Measurements from ENCODE around the gene CSK. TPM values are rescaled to one million over a fixed set of nuclear protein-coding genes. Genes with fewer than 3 reads are reported as not detected.

Gene CSK
- total RNA-seq, 2 donors from 2014 or later, result 64.3 to 126 TPM

- H3K9ac ChIP-seq (ENCODE audit: low read depth in 2 of 2, low read length in 2 of 2), result no peak overlapping the region
- H3K27me3 ChIP-seq, result no peaks in the 10 kb centered on the region
- H3K4me1 ChIP-seq, result peaks cover 23% of the 10 kb centered on the region
- intact Hi-C loops (cut with DNase I), result no loop called here
- no peaks in the 10 kb centered on the region for H3K9me3 ChIP-seq
- no peak for TF ChIP-seq CTCF (IDR thresholded peaks at IDR 0.05)
- no peak overlapping the region for H3K27ac ChIP-seq
- no peak for DNase-seq
- no peaks in the 10 kb centered on the region for H3K36me3 ChIP-seq
- H3K4me3 ChIP-seq, result no peak overlapping the region
These were observed 13.1 kb downstream of the CSK start for GRCh38 chr15:74794970-74795349.

DNA sequence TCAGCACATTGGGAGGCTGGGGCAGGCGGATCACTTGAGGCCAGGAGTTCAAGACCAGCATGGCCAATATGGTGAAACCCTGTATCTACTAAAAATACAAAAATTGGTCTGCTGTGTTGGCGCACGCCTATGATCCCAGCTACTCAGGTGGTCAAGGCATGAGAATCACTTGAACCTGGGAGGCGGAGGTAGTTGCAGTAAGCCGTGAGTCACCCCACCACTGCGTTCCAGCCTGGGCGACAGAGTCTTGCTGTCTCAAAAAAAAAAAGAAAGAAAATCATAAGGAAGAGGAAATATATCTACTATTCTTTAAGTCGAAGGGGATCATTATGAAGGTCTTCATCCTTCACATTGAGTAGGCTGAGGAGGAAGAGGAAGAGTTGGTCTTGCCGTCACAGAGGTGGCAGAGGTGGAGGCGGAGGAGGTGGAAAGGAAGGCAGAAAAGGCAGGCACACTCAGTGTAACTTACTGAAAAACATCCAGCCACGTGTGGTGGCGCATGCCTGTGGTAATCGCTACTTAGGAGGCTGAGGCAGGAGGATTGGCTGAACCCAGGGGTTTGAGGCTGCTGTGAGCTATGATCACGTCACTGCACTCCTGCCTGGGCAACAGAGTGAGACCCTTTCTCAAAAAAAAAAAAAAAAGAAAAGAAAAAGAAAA is 14.2 kb downstream of the CSK start:
- intact Hi-C loops (cut with DNase I), result no loop called here
- H3K36me3 ChIP-seq, result peaks cover 5% of the 10 kb centered on the region
- no peaks in the 10 kb centered on the region for H3K9me3 ChIP-seq
- peaks cover 14% of the 10 kb centered on the region for H3K4me1 ChIP-seq
- H3K27ac ChIP-seq, result no peak overlapping the region
- no peaks in the 10 kb centered on the region for H3K27me3 ChIP-seq
- no peak for DNase-seq
- no peak for TF ChIP-seq CTCF (IDR thresholded peaks at IDR 0.05)
- H3K4me3 ChIP-seq, result no peak overlapping the region
- no peak overlapping the region for H3K9ac ChIP-seq (ENCODE audit: low read depth in 2 of 2, low read length in 2 of 2)

GRCh38 chr15:74798388-74799254 is 16.7 kb downstream of the CSK start:
- TF ChIP-seq CTCF (IDR thresholded peaks at IDR 0.05), result no peak
- Histone ChIP-seq H3K4me3 (no peak overlapping the region), H3K9me3 (no peaks in the 10 kb centered on the region), H3K9ac (ENCODE audit: low read depth in 2 of 2, low read length in 2 of 2) (peak overlapping the region in 1 of 2 donors; percentile 43), H3K27ac (no peak overlapping the region), H3K36me3 (peaks cover 23% of the 10 kb centered on the region), H3K4me1 (peaks cover 5% of the 10 kb centered on the region), H3K27me3 (no peaks in the 10 kb centered on the region)
- DNase-seq, result peak; percentile 44
- intact Hi-C loops (cut with DNase I), result no loop called here

- intact Hi-C loops (cut with DNase I), result no loop called here
- Histone ChIP-seq H3K27ac (peak overlapping the region; percentile 56), H3K4me3 (no peak overlapping the region), H3K36me3 (peaks cover 25% of the 10 kb centered on the region), H3K27me3 (no peaks in the 10 kb centered on the region), H3K9ac (ENCODE audit: low read depth in 2 of 2, low read length in 2 of 2) (peak overlapping the region in 1 of 2 donors; percentile 43), H3K4me1 (peaks cover 5% of the 10 kb centered on the region), H3K9me3 (no peaks in the 10 kb centered on the region)
- peak; percentile 28 for DNase-seq
- no peak for TF ChIP-seq CTCF (IDR thresholded peaks at IDR 0.05)
These were observed 17.5 kb downstream of the CSK start for GRCh38 chr15:74799255-74799855.

GRCh38 chr15:74799856-74800558 is 18.1 kb downstream of the CSK start:
- intact Hi-C loops (cut with DNase I), result loop anchor here (1.0 kb wide), 1 partner anchor 29 kb away; no protein-coding TSS in a partner anchor

More at GRCh38 chr15:74799856-74800558, 18.1 kb downstream of the CSK start:
- Histone ChIP-seq H3K27ac (peak overlapping the region; percentile 56), H3K4me3 (no peak overlapping the region), H3K36me3 (peaks cover 25% of the 10 kb centered on the region), H3K27me3 (no peaks in the 10 kb centered on the region), H3K4me1 (peaks cover 5% of the 10 kb centered on the region), H3K9ac (ENCODE audit: low read depth in 2 of 2, low read length in 2 of 2) (peak overlapping the region; percentile 43 to 48), H3K9me3 (no peaks in the 10 kb centered on the region)
- peak; percentile 98 for TF ChIP-seq CTCF (IDR thresholded peaks at IDR 0.05)
- peak; percentile 89 for DNase-seq
